SK-N-SH (cell line): ENCODE data around the gene EGLN3. TPM values are rescaled to one million over a fixed set of nuclear protein-coding genes. Genes with fewer than 3 reads are reported as not detected.
"Not testable (repeated sequence)": the region's sequence is repeated elsewhere in the genome, so short reads cannot be mapped to it uniquely, and the experiment has no call there.

Source experiments
- CTCF ChIA-PET: fragments of 300-600, 350-600 bp; formaldehyde crosslinking; extraction: SDS; loops from one replicate; lab custom pipeline; 2021; lab: Yijun Ruan, JAX
- POLR2A ChIA-PET: fragments of 350-600 bp; sonication (Branson Sonifier 250); formaldehyde crosslinking; extraction: SDS; loops from one replicate; lab custom pipeline; 2020; ENCODE audit warnings: antibody characterized with exemption, inconsistent platforms; lab: Yijun Ruan, JAX
- DNase-seq: peaks from one replicate; pipeline ENCODE4 v3.0.0; 2012
- H2AFZ ChIP-seq: fragments of 200-600 bp; sonication (generic); 2 replicates; pipeline ENCODE4 v1.8.1; 2016; ENCODE audit warnings: antibody characterized with exemption, mild to moderate bottlenecking, low read depth
- H3F3A ChIP-seq: fragments of 200-600 bp; sonication (generic); replicated peaks from 2 replicates; pipeline ENCODE3; 2016; ENCODE audit warnings: antibody characterized with exemption, mild to moderate bottlenecking; ENCODE audit not compliant: insufficient read depth
- H3K27ac ChIP-seq, 2 experiments: fragments of 200-500 bp in 1 of 2; fragments of 200-600 bp in 1 of 2; sonication (Bioruptor generic) in 1 of 2; sonication (generic), shearing (Covaris generic) in 1 of 2; 2 replicates each; pipeline versions ENCODE4 v1.5.1 to v1.6.1; 2014 to 2016; ENCODE audit warnings: low read depth in 2 of 2, inconsistent platforms in 1 of 2, low read length in 1 of 2, mild to moderate bottlenecking in 1 of 2, mixed read lengths in 1 of 2
- H3K27me3 ChIP-seq: fragments of 200-600 bp; sonication (generic), shearing (Covaris generic); 2 replicates; pipeline ENCODE4 v1.6.1; 2016; ENCODE audit warnings: mixed run types; ENCODE audit not compliant: insufficient read depth
- H3K36me3 ChIP-seq, 2 experiments: fragments of 200-500 bp in 1 of 2; fragments of 200-600 bp in 1 of 2; sonication (Bioruptor generic) in 1 of 2; sonication (generic) in 1 of 2; replicated peaks in 1 of 2; 2 replicates each; pipeline versions ENCODE3 to v1.5.1; 2014 to 2016; ENCODE audit warnings: low read length in 1 of 2, mild to moderate bottlenecking in 1 of 2; ENCODE audit not compliant: insufficient read depth in 2 of 2, control insufficient read depth in 1 of 2
- H3K4me1 ChIP-seq, 2 experiments: fragments of 200-500 bp in 1 of 2; fragments of 200-600 bp in 1 of 2; sonication (Bioruptor generic) in 1 of 2; sonication (generic), shearing (Covaris generic) in 1 of 2; 2 replicates each; pipeline versions ENCODE4 v1.5.1 to v1.6.1; 2014 to 2016; ENCODE audit warnings: low read depth in 1 of 2, low read length in 1 of 2, mixed run types in 1 of 2; ENCODE audit not compliant: insufficient read depth in 2 of 2, control insufficient read depth in 1 of 2
- H3K4me2 ChIP-seq: fragments of 200-600 bp; sonication (generic), shearing (Covaris generic); 2 replicates; pipeline ENCODE4 v1.6.1; 2017; ENCODE audit warnings: mixed run types
- H3K4me3 ChIP-seq, 2 experiments: fragments of 200-500 bp in 1 of 2; fragments of 200-600 bp in 1 of 2; sonication (Bioruptor generic) in 1 of 2; sonication (generic), shearing (Covaris generic) in 1 of 2; 2 replicates each; pipeline versions ENCODE4 v1.5.1 to v1.8.1; 2014 to 2016; ENCODE audit warnings: low read depth in 2 of 2, inconsistent platforms in 1 of 2, low read length in 1 of 2, mild to moderate bottlenecking in 1 of 2, mixed read lengths in 1 of 2, moderate library complexity in 1 of 2
- H3K79me2 ChIP-seq: fragments of 200-600 bp; sonication (generic); 2 replicates; pipeline ENCODE4 v1.8.1; 2017; ENCODE audit warnings: mild to moderate bottlenecking; ENCODE audit not compliant: insufficient read depth
- H3K9ac ChIP-seq: fragments of 200-600 bp; sonication (generic); 2 replicates; pipeline ENCODE4 v1.6.1; 2017; ENCODE audit warnings: mixed run types
- H3K9me2 ChIP-seq: fragments of 200-600 bp; sonication (generic); 2 replicates; pipeline ENCODE4 v1.6.1; 2017; ENCODE audit warnings: mixed run types
- H3K9me3 ChIP-seq: fragments of 200-600 bp; sonication (generic); 2 replicates; pipeline ENCODE4 v1.6.1; 2017; ENCODE audit warnings: mixed run types, mild to moderate bottlenecking, moderate library complexity
- H4K20me1 ChIP-seq: fragments of 200-600 bp; sonication (generic); 2 replicates; pipeline ENCODE4 v1.6.1; 2017; ENCODE audit warnings: mild to moderate bottlenecking, mixed run types; ENCODE audit not compliant: insufficient read depth
- CHD2 ChIP-seq: fragments of 150-350 bp; IDR thresholded peaks from 2 replicates; pipeline ENCODE4 v1.6.1; 2018; ENCODE audit warnings: low read length; ENCODE audit not compliant: partially characterized antibody
- FOSL2 ChIP-seq: IDR thresholded peaks from 2 replicates; pipeline ENCODE4 v1.4.0; 2012; ENCODE audit warnings: low read depth, mild to moderate bottlenecking, moderate library complexity, borderline replicate concordance
- FOXJ3 ChIP-seq: sonication (generic); formaldehyde crosslinking; IDR thresholded peaks from 2 replicates; pipeline ENCODE4 v1.5.1; 2020; ENCODE audit warnings: mild to moderate bottlenecking, missing genetic modification reagents
- NFIC ChIP-seq: IDR thresholded peaks from 2 replicates; pipeline ENCODE4 v1.4.0; 2012; ENCODE audit warnings: borderline replicate concordance
- NRF1 ChIP-seq: IDR thresholded peaks from 2 replicates; pipeline ENCODE4 v1.6.1; 2012; ENCODE audit warnings: low read depth, mild to moderate bottlenecking, low read length
- RCOR1 ChIP-seq: fragments of 150-350 bp; IDR thresholded peaks from 2 replicates; pipeline ENCODE4 v1.6.1; 2017; ENCODE audit warnings: antibody characterized with exemption, low read length
- RXRA ChIP-seq: IDR thresholded peaks from 2 replicates; pipeline ENCODE4 v1.4.0; 2012; ENCODE audit warnings: low read depth, mild to moderate bottlenecking, borderline replicate concordance
- SMC3 ChIP-seq: IDR thresholded peaks from 2 replicates; pipeline ENCODE4 v1.6.1; 2012; ENCODE audit warnings: low read depth, low read length, improper control_type of control experiment
- TAF1 ChIP-seq: IDR thresholded peaks from 2 replicates; pipeline ENCODE4 v1.6.1; 2012; ENCODE audit warnings: low read depth, mild to moderate bottlenecking, low read length, moderate library complexity, borderline replicate concordance
- TCF12 ChIP-seq: IDR thresholded peaks from 2 replicates; pipeline ENCODE4 v1.4.0; 2012
- YY1 ChIP-seq: IDR thresholded peaks from 2 replicates; pipeline ENCODE4 v1.4.0; 2012; ENCODE audit warnings: low read depth, mild to moderate bottlenecking
- WGBS: methylation state at CpG from one replicate; pipeline ENCODE4 v1.1.6; 2017; ENCODE audit warnings: low lambda C conversion rate; 5-methylcytosine and 5-hydroxymethylcytosine counted together
- polyA plus RNA-seq, 3 experiments: library from polyadenylated mRNA; depleted of rRNA; stranded (reverse); fragments of >200 nt; gene quantifications; 2 replicates each; pipeline ENCODE4 v1.2.3, GENCODE V29; 2012
- TF ChIP-seq, protein P1 (sequence below): fragments of 150-350 bp; IDR thresholded peaks from 2 replicates; pipeline ENCODE4 v1.6.1; 2017; ENCODE audit warnings: antibody characterized with exemption, low read length, low read depth, borderline replicate concordance
- TF ChIP-seq, protein P2 (sequence below): fragments of 150-350 bp; IDR thresholded peaks from 2 replicates; pipeline ENCODE4 v1.6.1; 2016; ENCODE audit warnings: mild to moderate bottlenecking, low read depth, low read length
- TF ChIP-seq, protein P3 (sequence below): IDR thresholded peaks from 2 replicates; pipeline ENCODE4 v1.4.0; 2012; ENCODE audit warnings: low read depth

The EGLN3 gene
- polyA plus RNA-seq, 1 of the 3 experiments (the other 2 are of a cell fraction), result 0.31 TPM

DNA sequence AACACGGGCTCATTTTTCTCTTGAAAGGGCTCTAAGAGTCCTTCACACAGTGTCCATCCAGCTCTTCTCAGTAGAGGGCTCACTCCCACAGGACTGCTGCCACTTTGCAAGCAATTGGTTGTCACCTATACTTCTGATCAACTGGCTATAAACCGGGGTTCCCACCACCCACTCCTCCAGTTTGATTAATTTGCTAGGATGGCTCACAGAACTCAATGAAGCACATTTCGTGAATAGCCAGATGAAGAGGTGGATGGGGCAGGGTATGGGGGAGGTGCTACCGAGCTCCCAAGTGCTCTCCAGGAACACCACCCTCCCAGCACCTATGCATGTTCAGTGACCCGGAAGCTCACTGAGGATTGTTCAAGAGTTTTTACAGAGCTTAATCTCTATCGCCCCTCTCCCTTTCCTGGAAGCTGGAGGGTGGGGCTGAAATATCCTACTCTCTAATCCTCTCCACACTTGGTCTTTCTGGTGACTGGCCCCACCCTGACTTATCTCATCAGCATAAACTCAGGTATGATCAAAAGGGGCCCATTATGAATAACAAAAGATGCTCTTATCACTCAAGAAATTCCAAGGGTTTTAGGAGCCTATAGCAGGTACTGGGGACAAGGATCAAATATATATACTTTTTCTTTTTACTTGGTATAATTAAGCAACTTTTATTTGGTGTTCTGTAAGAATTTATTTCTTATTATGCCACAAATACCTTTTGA lies 13.9 kb upstream of the EGLN3 start:
- Histone ChIP-seq H3K27ac (no peak overlapping the region), H3K4me1 (peaks cover 0 to 2% of the 10 kb centered on the region in 2 experiments; a peak in 1 of 4 replicates), H3K36me3 (no peaks in the 10 kb centered on the region), H4K20me1 (no peaks in the 10 kb centered on the region), H3K79me2 (no peaks in the 10 kb centered on the region), H3F3A (no peaks in the 10 kb centered on the region), H3K27me3 (no peaks in the 10 kb centered on the region; the same call in 1 of the 2 replicates), H3K9me2 (no peaks in the 10 kb centered on the region), H3K9ac (no peak overlapping the region), H2AFZ (no peak overlapping the region), H3K4me2 (no peak overlapping the region), H3K4me3 (no peak overlapping the region), H3K9me3 (no peaks in the 10 kb centered on the region; the same call in 1 of the 2 replicates)
- no peak for DNase-seq
- POLR2A ChIA-PET, result no interaction called here
- TF ChIP-seq RXRA, result no peak
- no peak for TF ChIP-seq RCOR1
- TF ChIP-seq TAF1, result no peak
- no peak for TF ChIP-seq YY1
- TF ChIP-seq FOSL2, result no peak
- TF ChIP-seq FOXJ3, result no peak
- TF ChIP-seq, protein P1, sequence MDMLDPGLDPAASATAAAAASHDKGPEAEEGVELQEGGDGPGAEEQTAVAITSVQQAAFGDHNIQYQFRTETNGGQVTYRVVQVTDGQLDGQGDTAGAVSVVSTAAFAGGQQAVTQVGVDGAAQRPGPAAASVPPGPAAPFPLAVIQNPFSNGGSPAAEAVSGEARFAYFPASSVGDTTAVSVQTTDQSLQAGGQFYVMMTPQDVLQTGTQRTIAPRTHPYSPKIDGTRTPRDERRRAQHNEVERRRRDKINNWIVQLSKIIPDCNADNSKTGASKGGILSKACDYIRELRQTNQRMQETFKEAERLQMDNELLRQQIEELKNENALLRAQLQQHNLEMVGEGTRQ, result no peak
- no peak for TF ChIP-seq NFIC
- 62% methylated on average over 4 of the region's 6 CpGs for WGBS
- CTCF ChIA-PET, result no interaction called here

DNA sequence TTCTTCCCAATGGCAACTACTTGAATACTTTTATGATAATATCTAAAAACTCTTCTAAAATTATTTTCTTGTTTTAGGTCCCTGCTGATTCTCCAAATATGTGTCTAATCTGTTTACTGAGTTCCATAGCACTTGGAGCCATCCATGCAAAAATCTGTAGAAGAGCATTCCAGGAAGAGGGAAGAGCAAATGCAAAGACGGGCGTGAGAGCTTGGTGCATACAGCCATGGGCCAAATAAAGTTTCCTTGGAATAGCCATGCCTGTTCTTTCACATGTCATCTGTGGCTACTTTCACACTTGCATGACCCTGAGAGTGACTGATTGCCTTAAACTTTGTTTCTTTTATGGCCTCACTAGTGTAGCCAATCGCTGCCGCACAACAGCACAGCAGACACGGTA lies 13.0 kb upstream of the EGLN3 start:
- DNase-seq, result no peak
- Histone ChIP-seq H3K36me3 (no peaks in the 10 kb centered on the region), H3K9me3 (no peaks in the 10 kb centered on the region), H3K9me2 (no peaks in the 10 kb centered on the region), H3K79me2 (no peaks in the 10 kb centered on the region), H3K4me1 (peaks cover 0 to 5% of the 10 kb centered on the region in 2 experiments; a peak in 2 of 4 replicates), H3K4me3 (no peak overlapping the region), H3K27me3 (no peaks in the 10 kb centered on the region; the same call in 1 of the 2 replicates), H3K9ac (no peak overlapping the region), H4K20me1 (no peaks in the 10 kb centered on the region), H3K27ac (no peak overlapping the region), H3F3A (no peaks in the 10 kb centered on the region), H2AFZ (no peak overlapping the region), H3K4me2 (no peak overlapping the region)
- 91% methylated on average over 5 of the region's 5 CpGs for WGBS
- TF ChIP-seq TCF12 (no peak), SMC3 (no peak), NRF1 (no peak), TAF1 (no peak), CHD2 (no peak)
- TF ChIP-seq, protein P2, sequence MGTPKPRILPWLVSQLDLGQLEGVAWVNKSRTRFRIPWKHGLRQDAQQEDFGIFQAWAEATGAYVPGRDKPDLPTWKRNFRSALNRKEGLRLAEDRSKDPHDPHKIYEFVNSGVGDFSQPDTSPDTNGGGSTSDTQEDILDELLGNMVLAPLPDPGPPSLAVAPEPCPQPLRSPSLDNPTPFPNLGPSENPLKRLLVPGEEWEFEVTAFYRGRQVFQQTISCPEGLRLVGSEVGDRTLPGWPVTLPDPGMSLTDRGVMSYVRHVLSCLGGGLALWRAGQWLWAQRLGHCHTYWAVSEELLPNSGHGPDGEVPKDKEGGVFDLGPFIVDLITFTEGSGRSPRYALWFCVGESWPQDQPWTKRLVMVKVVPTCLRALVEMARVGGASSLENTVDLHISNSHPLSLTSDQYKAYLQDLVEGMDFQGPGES, result no peak
- TF ChIP-seq, protein P1, result no peak
- TF ChIP-seq, protein P3, sequence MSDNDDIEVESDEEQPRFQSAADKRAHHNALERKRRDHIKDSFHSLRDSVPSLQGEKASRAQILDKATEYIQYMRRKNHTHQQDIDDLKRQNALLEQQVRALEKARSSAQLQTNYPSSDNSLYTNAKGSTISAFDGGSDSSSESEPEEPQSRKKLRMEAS, result no peak
- ChIA-PET CTCF (no interaction called here), POLR2A (no interaction called here)

DNA sequence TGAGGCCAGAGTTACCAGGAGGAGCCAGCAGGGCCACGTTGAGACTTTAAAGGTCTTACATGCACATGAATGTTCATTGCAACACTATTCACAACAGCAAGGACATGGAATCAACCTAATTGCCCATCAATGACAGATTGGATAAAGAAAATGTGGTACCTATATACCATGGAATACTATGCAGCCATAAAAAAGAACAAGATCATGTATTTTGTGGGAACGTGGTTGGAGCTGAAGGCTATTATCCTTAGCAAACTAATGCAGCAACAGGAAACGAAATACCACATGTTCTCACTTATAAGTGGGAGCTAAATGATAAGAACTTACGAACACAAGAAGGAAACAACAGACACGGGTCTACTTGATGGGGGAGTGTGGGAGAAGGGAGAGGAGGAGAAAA lies 11.6 kb upstream of the EGLN3 start:
- not testable (repeated sequence) for H3K36me3 ChIP-seq, H3K27me3 ChIP-seq, H3K4me1 ChIP-seq, H3K27ac ChIP-seq, H3F3A ChIP-seq, DNase-seq, H3K79me2 ChIP-seq, H3K4me3 ChIP-seq, H2AFZ ChIP-seq, H4K20me1 ChIP-seq, H3K9me2 ChIP-seq, H3K4me2 ChIP-seq, H3K9ac ChIP-seq, H3K9me3 ChIP-seq
- POLR2A ChIA-PET, result interaction anchor here (0.6 kb wide), 1 partner anchor 10 kb away, joined by 3 read pairs; no protein-coding TSS in a partner anchor
- WGBS, result 52% methylated on average over 5 of the region's 5 CpGs
- CTCF ChIA-PET, result interaction anchor here (1.1 to 2.3 kb wide), 2 partner anchors 19 to 114 kb away, joined by 3 to 4 read pairs; no protein-coding TSS in a partner anchor
